ENCODE results near the gene COIL. TPM values are rescaled to one million over a fixed set of nuclear protein-coding genes. Genes with fewer than 3 reads are reported as not detected.
A peak's percentile ranks its signal among the peaks of the same experiment; 100 is the strongest.
"Not testable (repeated sequence)": the region's sequence is repeated elsewhere in the genome, so short reads cannot be mapped to it uniquely, and the experiment has no call there.

COIL gene
- total RNA-seq, 6 donors from 2014 or later = 6.1 to 16.6 (median 9.5) TPM

GRCh38 chr17:56947741-56948140 is 13.1 kb downstream of the COIL start:
- no peak overlapping the region for H3K4me3 ChIP-seq
- no peak overlapping the region for H3K27ac ChIP-seq
- peaks cover 18 to 67% (median 34%) of the 10 kb centered on the region in 4 donors for H3K36me3 ChIP-seq
- H3K9me3 ChIP-seq = no peaks in the 10 kb centered on the region
- ATAC-seq (ENCODE audit: low FRiP score in 2 of 2) = no peak
- DNase-seq = no peak
- no peaks in the 10 kb centered on the region for H3K27me3 ChIP-seq
- no peak for TF ChIP-seq EP300 (IDR thresholded peaks at IDR 0.05)
- TF ChIP-seq CTCF (IDR thresholded peaks at IDR 0.05) = no peak
- no peak for TF ChIP-seq POLR2AphosphoS5 (IDR thresholded peaks at IDR 0.05)
- TF ChIP-seq POLR2A (IDR thresholded peaks at IDR 0.05) = no peak
- WGBS, 2 donors = 75 to 85% methylated on average over 1 of the region's 1 CpG
- peaks cover 0 to 4% (median 0%) of the 10 kb centered on the region in 4 donors for H3K4me1 ChIP-seq

- Histone ChIP-seq H3K36me3 (peaks cover 23 to 78% (median 46%) of the 10 kb centered on the region in 4 donors), H3K27me3 (no peaks in the 10 kb centered on the region), H3K9me3 (no peaks in the 10 kb centered on the region), H3K27ac (no peak overlapping the region), H3K4me1 (peaks cover 0 to 4% (median 0%) of the 10 kb centered on the region in 4 donors), H3K4me3 (no peak overlapping the region)
- 96% methylated on average over 3 of the region's 3 CpGs for WGBS, 2 donors
- ATAC-seq (ENCODE audit: low FRiP score in 2 of 2) = no peak
- DNase-seq = no peak
- TF ChIP-seq EP300 (IDR thresholded peaks at IDR 0.05) (no peak), POLR2A (IDR thresholded peaks at IDR 0.05) (no peak), POLR2AphosphoS5 (IDR thresholded peaks at IDR 0.05) (no peak), CTCF (IDR thresholded peaks at IDR 0.05) (no peak)
These were observed 14.8 kb downstream of the COIL start for GRCh38 chr17:56945938-56946505.

- Histone ChIP-seq H3K9me3 (no peaks in the 10 kb centered on the region), H3K4me1 (no peaks in the 10 kb centered on the region), H3K4me3 (no peak overlapping the region), H3K27me3 (no peaks in the 10 kb centered on the region), H3K27ac (no peak overlapping the region), H3K36me3 (peaks cover 15 to 77% (median 35%) of the 10 kb centered on the region in 4 donors)
- WGBS, 2 donors = 89 to 93% methylated on average over 10 of the region's 10 CpGs
- ATAC-seq (ENCODE audit: low FRiP score in 2 of 2) = no peak
- TF ChIP-seq POLR2AphosphoS5 (IDR thresholded peaks at IDR 0.05) = no peak
- no peak for TF ChIP-seq POLR2A (IDR thresholded peaks at IDR 0.05)
- no peak for TF ChIP-seq CTCF (IDR thresholded peaks at IDR 0.05)
- TF ChIP-seq EP300 (IDR thresholded peaks at IDR 0.05) = no peak
- DNase-seq = no peak
These were observed 17.2 kb downstream of the COIL start for GRCh38 chr17:56943505-56944125.

- Histone ChIP-seq H3K4me1 (no peaks in the 10 kb centered on the region), H3K36me3 (peaks cover 13 to 79% (median 29%) of the 10 kb centered on the region in 4 donors), H3K27ac (no peak overlapping the region), H3K9me3 (no peaks in the 10 kb centered on the region), H3K27me3 (no peaks in the 10 kb centered on the region), H3K4me3 (no peak overlapping the region)
- 48 to 60% methylated on average over 11 of the region's 11 CpGs for WGBS, 2 donors
- no peak for DNase-seq
- peak; percentile 77 for ATAC-seq (ENCODE audit: low FRiP score in 2 of 2)
- TF ChIP-seq CTCF (IDR thresholded peaks at IDR 0.05) = peak; percentile 44 to 82 (median 68)
- TF ChIP-seq POLR2A (IDR thresholded peaks at IDR 0.05) = no peak
- TF ChIP-seq POLR2AphosphoS5 (IDR thresholded peaks at IDR 0.05) = no peak
These were observed 20.9 kb downstream of the COIL start for GRCh38 chr17:56939869-56940484.

GRCh38 chr17:56938206-56938605 is 22.6 kb downstream of the COIL start:
- H3K4me3 ChIP-seq; H3K27me3 ChIP-seq; H3K9me3 ChIP-seq; DNase-seq; ATAC-seq (ENCODE audit: low FRiP score in 2 of 2); H3K27ac ChIP-seq; H3K4me1 ChIP-seq: not testable (repeated sequence)
- H3K36me3 ChIP-seq = peaks cover 4 to 71% (median 19%) of the 10 kb centered on the region in 4 donors
- 79 to 83% methylated on average over 5 of the region's 5 CpGs for WGBS, 2 donors
